HEK293 (cell line): ENCODE measurements around the gene NCOA3.

Experiments used
- CTCF ChIA-PET: fragments of 350-600 bp; formaldehyde crosslinking; extraction: SDS; loops from one replicate; lab custom pipeline; 2021; ENCODE audit warnings: antibody characterized with exemption; lab: Yijun Ruan, JAX
- POLR2A ChIA-PET: fragments of 300-600 bp; formaldehyde crosslinking; extraction: SDS; loops from one replicate; lab custom pipeline; 2020; ENCODE audit warnings: antibody characterized with exemption, inconsistent platforms; lab: Yijun Ruan, JAX
- H3K27ac ChIP-seq: fragments of 200-500 bp; sonication (Bioruptor generic); 2 replicates; pipeline ENCODE4 v1.5.1; 2014; ENCODE audit warnings: low read depth, low read length, control low read depth, inconsistent platforms; ENCODE audit errors: extremely low read depth
- H3K36me3 ChIP-seq, 2 experiments: fragments of 200-500 bp in 1 of 2; sonication (Bioruptor generic) in 1 of 2; 1 replicate in 1 of 2; 2 replicates in 1 of 2; pipeline ENCODE4 v1.5.1; 2014 to 2017; ENCODE audit warnings: inconsistent platforms in 2 of 2, low read length in 2 of 2; ENCODE audit not compliant: control insufficient read depth in 2 of 2, insufficient read depth in 1 of 2
- H3K4me1 ChIP-seq: fragments of 200-500 bp; sonication (Bioruptor generic); 2 replicates; pipeline ENCODE4 v1.5.1; 2014; ENCODE audit warnings: mild to moderate bottlenecking, low read length, inconsistent platforms; ENCODE audit not compliant: control insufficient read depth, insufficient read depth
- H3K4me3 ChIP-seq: 2 replicates; pipeline ENCODE4 v1.5.1; 2011; ENCODE audit warnings: low read depth, mild to moderate bottlenecking, control low read depth, low read length, moderate library complexity
- H3K9me3 ChIP-seq: fragments of 200-500 bp; sonication (Bioruptor generic); 2 replicates; pipeline ENCODE4 v1.5.1; 2014; ENCODE audit warnings: low read depth, low read length, inconsistent platforms; ENCODE audit not compliant: control insufficient read depth, insufficient read depth
- IKZF3 ChIP-seq: fragments of 450-650 bp; IDR thresholded peaks from 2 replicates; pipeline ENCODE4 v1.5.0; 2018; ENCODE audit warnings: missing biosample characterization, mild to moderate bottlenecking, missing genetic modification characterization, moderate library complexity
- REPIN1 ChIP-seq: fragments of 450-650 bp; formaldehyde crosslinking; IDR thresholded peaks from 2 replicates; pipeline ENCODE4 v1.5.1; 2017; ENCODE audit warnings: missing biosample characterization, missing genetic modification characterization, low read depth
- ZBTB7A ChIP-seq: fragments of 450-650 bp; formaldehyde crosslinking; IDR thresholded peaks from 2 replicates; pipeline ENCODE4 v1.5.1; 2016; ENCODE audit warnings: low read depth, missing biosample characterization, missing genetic modification characterization
- ZBTB8A ChIP-seq: fragments of 450-650 bp; formaldehyde crosslinking; IDR thresholded peaks from 2 replicates; pipeline ENCODE4 v1.5.1; 2016; ENCODE audit warnings: missing biosample characterization, missing genetic modification characterization
- ZNF335 ChIP-seq: fragments of 450-650 bp; formaldehyde crosslinking; conservative IDR thresholded peaks from 2 replicates; pipeline ENCODE4 v1.5.1; 2016; ENCODE audit warnings: missing biosample characterization, missing genetic modification characterization
- ZNF362 ChIP-seq: fragments of 450-650 bp; formaldehyde crosslinking; IDR thresholded peaks from 2 replicates; pipeline ENCODE4 v1.5.1; 2016; ENCODE audit warnings: missing biosample characterization, missing genetic modification characterization
- ZNF391 ChIP-seq: fragments of 450-650 bp; formaldehyde crosslinking; IDR thresholded peaks from 2 replicates; pipeline ENCODE4 v1.5.1; 2016; ENCODE audit warnings: low read depth, missing biosample characterization, missing genetic modification characterization, borderline replicate concordance
- ZNF426 ChIP-seq: fragments of 450-650 bp; formaldehyde crosslinking; IDR thresholded peaks from 2 replicates; pipeline ENCODE4 v1.5.1; 2017; ENCODE audit warnings: missing biosample characterization, missing genetic modification characterization, mild to moderate bottlenecking, inconsistent platforms, moderate library complexity
- ZNF518A ChIP-seq: fragments of 450-650 bp; formaldehyde crosslinking; conservative IDR thresholded peaks from 2 replicates; pipeline ENCODE4 v1.5.1; 2016; ENCODE audit warnings: low read depth, missing biosample characterization, missing genetic modification characterization
- ZNF624 ChIP-seq: fragments of 450-650 bp; formaldehyde crosslinking; IDR thresholded peaks from 2 replicates; pipeline ENCODE4 v1.5.1; 2017; ENCODE audit warnings: missing biosample characterization, missing genetic modification characterization
- ZNF670 ChIP-seq: fragments of 450-650 bp; formaldehyde crosslinking; IDR thresholded peaks from 2 replicates; pipeline ENCODE4 v1.5.1; 2016; ENCODE audit warnings: missing biosample characterization, missing genetic modification characterization, low read depth
- ZNF677 ChIP-seq: fragments of 450-650 bp; IDR thresholded peaks from 2 replicates; pipeline ENCODE4 v1.5.0; 2018; ENCODE audit warnings: missing biosample characterization, mild to moderate bottlenecking, missing genetic modification characterization, moderate library complexity
- TF ChIP-seq, protein P1 (sequence below): fragments of 450-650 bp; formaldehyde crosslinking; IDR thresholded peaks from 2 replicates; pipeline ENCODE4 v1.5.1; 2016; ENCODE audit warnings: missing biosample characterization, missing genetic modification characterization, borderline replicate concordance

The NCOA3 gene

DNA sequence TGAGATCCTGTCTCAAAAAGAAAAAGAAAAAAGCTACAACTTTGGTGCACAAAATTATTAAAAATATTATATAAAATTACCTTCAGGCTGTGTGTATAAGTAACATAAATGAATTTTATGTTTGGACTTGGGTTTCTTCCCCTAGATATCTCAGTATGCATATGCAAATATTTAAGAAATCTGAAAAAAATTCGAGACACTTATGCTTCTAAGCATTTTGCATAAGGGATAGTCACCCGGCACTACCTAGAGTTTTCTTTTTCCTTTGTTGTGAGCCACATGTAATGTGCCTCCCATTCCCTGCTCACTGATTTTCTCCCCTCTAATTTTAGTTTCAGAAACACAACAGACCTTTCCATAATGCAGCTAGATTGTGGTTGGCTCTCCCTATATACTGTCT, 79.4 kb downstream of the NCOA3 start:
- TF ChIP-seq ZNF624 (tag by site-specific recombination) (no peak), ZNF670 (tag by site-specific recombination) (no peak), REPIN1 (no peak), ZNF391 (tag by site-specific recombination) (no peak), ZNF677 (tag by site-specific recombination) (no peak), ZNF426 (tag by site-specific recombination) (no peak)
- TF ChIP-seq, protein P1, sequence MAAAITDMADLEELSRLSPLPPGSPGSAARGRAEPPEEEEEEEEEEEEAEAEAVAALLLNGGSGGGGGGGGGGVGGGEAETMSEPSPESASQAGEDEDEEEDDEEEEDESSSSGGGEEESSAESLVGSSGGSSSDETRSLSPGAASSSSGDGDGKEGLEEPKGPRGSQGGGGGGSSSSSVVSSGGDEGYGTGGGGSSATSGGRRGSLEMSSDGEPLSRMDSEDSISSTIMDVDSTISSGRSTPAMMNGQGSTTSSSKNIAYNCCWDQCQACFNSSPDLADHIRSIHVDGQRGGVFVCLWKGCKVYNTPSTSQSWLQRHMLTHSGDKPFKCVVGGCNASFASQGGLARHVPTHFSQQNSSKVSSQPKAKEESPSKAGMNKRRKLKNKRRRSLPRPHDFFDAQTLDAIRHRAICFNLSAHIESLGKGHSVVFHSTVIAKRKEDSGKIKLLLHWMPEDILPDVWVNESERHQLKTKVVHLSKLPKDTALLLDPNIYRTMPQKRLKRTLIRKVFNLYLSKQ (tag by site-specific recombination), result no peak
- no peaks in the 10 kb centered on the region for H3K9me3 ChIP-seq
- ChIA-PET CTCF (no interaction called here), POLR2A (no interaction called here)
- H3K4me3 ChIP-seq, result no peak overlapping the region
- no peaks in the 10 kb centered on the region; a peak in 1 of 3 replicates for H3K36me3 ChIP-seq
- H3K4me1 ChIP-seq, result peaks cover 9% of the 10 kb centered on the region
- H3K27ac ChIP-seq, result no peak overlapping the region

GRCh38 chr20:47583551-47583950, 81.9 kb downstream of the NCOA3 start:
- Histone ChIP-seq H3K9me3 (no peaks in the 10 kb centered on the region), H3K4me1 (no peaks in the 10 kb centered on the region), H3K36me3 (no peaks in the 10 kb centered on the region; a peak in 1 of 3 replicates), H3K27ac (no peak overlapping the region), H3K4me3 (no peak overlapping the region)
- ChIA-PET CTCF (interaction anchor here (0.7 to 1.2 kb wide), 2 partner anchors 9 to 20 kb away, joined by 3 read pairs; no protein-coding TSS in a partner anchor), POLR2A (no interaction called here)
- no peak for TF ChIP-seq IKZF3 (tag by site-specific recombination)

DNA sequence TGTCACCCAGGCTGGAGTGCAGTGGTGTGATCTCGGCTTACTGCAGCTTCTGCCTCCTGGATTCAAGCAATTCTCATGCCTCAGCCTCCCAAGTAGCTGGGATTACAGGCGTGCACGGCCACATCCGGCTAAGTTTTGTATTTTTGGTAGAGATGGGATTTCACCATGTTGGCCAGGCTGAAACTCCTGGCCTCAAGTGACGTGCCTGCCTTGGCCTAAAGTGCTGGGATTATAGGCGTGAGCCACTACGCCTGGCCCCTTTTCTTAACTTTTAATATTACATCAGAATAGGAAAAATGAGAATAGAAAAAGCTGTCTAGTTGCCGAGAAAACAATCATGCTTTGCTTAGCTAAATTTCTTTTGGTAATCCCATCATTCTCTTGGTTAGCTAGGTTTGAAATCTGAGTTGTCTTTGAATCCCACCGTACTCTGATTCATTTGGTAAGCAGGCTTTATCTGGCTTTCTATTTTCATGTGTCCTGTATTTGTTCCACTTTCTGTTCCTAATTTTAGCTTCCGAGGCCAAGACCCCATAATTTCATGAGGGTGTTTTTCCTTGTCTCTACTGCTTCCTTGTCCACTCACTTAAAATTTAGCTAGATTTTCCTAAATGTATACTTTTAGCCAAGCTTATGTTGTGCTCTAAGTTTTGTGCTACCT, 83.5 kb downstream of the NCOA3 start:
- POLR2A ChIA-PET, result no interaction called here
- TF ChIP-seq ZNF362 (tag by site-specific recombination), result peak; percentile 27; the same call in 1 of the 2 replicates
- no peak for TF ChIP-seq ZNF335 (tag by site-specific recombination)
- no peak for TF ChIP-seq ZBTB8A
- no peak for TF ChIP-seq ZNF518A (tag by site-specific recombination)
- no peak for TF ChIP-seq ZBTB7A
- no peak overlapping the region for H3K27ac ChIP-seq
- H3K4me1 ChIP-seq, result no peaks in the 10 kb centered on the region
- no peaks in the 10 kb centered on the region for H3K9me3 ChIP-seq
- CTCF ChIA-PET, result no interaction called here
- H3K4me3 ChIP-seq, result no peak overlapping the region
- no peaks in the 10 kb centered on the region; a peak in 1 of 3 replicates for H3K36me3 ChIP-seq
